HG03439 (cell line): ENCODE data around the gene CT47A7.
"Not testable (repeated sequence)": the region's sequence is repeated elsewhere in the genome, so short reads cannot be mapped to it uniquely, and the experiment has no call there.

Source experiments
- ATAC-seq: cut with Tn5 transposase; IDR thresholded peaks from one replicate; pipeline ENCODE4 v1.9.1; 2021; ENCODE audit warnings: mild to moderate bottlenecking, moderate library complexity; ENCODE audit not compliant: unreplicated experiment

Gene CT47A7

GRCh38 chrX:120956500-120956899, at the start of gene CT47A7:
Gene CT47A7 (minus strand): TSS chrX:120956600. CDS start chrX:120956345, 255 bp downstream.
- not testable (repeated sequence) for ATAC-seq

GRCh38 chrX:121000589-121000988, 44.2 kb upstream of the CT47A7 start:
- ATAC-seq = no peak

GRCh38 chrX:120999413-120999812, 43.0 kb upstream of the CT47A7 start:
- ATAC-seq = no peak

DNA sequence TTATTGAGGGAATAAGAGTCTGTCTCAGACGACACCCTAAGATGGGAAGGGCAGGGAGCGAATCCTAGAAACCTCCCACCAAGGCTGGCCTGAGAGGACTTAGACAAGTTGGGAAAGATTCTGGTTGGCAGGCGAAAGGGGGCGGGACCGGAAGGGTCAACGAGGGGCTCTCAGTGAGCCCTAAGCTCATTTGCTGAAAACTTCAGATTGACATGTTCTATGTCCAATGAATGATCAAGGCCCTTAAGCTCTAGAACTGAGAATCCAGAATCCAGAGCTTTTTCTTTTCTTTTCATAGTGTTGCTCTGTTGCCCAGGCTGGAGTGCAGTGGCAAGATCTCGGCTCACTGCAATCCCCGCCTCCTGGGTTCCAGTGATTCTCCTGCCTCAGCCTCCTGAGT, 29.3 kb upstream of the CT47A7 start, which contains the start of gene CT47A1:
Gene CT47A1, minus strand, starts transcription at position 101 of the 400 bp plus-strand sequence. CDS start 231 bp downstream, outside the sequence.
- not testable (repeated sequence) for ATAC-seq
